ENCODE measurements around the gene STRADB.

Gene STRADB

DNA sequence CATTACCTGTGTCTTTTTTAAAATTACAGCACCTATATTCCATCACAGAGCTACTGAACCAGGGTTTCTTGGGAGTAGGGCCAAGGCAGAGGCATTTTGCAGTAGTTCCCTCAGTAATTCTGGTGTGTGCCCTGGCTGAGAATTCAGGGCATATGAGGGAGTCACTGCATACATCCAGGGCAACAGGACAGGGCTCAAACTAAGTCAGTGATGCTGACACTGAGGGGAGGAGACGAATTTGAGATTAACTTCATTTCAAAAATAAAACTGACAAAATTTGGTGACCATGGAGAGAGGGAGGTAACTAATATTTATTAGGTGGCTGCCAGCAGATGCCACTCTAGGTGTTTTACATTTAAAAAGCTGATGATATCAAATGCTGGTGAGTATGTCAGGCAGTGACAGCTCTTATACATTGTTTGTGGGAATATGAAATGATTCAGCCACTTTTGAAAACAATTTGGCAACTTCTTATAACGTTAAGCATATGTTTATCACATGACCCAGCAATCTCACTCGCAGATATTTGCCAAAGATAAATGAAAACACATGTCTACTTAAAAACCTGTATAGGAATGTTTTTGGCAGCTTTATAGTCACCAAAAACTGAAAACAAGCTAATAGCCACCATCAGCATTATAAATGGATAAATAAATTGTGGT, 20.3 kb downstream of the STRADB start:
- no peaks in the 10 kb centered on the region for H3K9me2 ChIP-seq (replicated peaks; ENCODE audit: insufficient read depth, low read length)
- no peaks in the 10 kb centered on the region for H3K27me3 ChIP-seq (ENCODE audit: low read length)
- H3K27ac ChIP-seq (ENCODE audit: low read depth, low read length), result no peak overlapping the region
- no peak overlapping the region for H2AFZ ChIP-seq (ENCODE audit: low read depth, low read length, severe bottlenecking)
- H3K4me3 ChIP-seq (ENCODE audit: insufficient read depth, low read length, poor library complexity, severe bottlenecking), result no peak overlapping the region
- H3F3A ChIP-seq (ENCODE audit: insufficient read depth), result no peaks in the 10 kb centered on the region
- no peaks in the 10 kb centered on the region for H4K20me1 ChIP-seq (ENCODE audit: low read depth, low read length)
- H3K36me3 ChIP-seq (ENCODE audit: low read length), result no peaks in the 10 kb centered on the region
- H3K9ac ChIP-seq (ENCODE audit: low read length), result no peak overlapping the region
- no peaks in the 10 kb centered on the region for H3K79me2 ChIP-seq (ENCODE audit: insufficient read depth, low read length)
- no peaks in the 10 kb centered on the region for H3K9me3 ChIP-seq (ENCODE audit: insufficient read depth, low read length)
- H3K4me2 ChIP-seq (ENCODE audit: low read depth, low read length, poor library complexity, severe bottlenecking), result no peak overlapping the region
- TF ChIP-seq, protein P1, sequence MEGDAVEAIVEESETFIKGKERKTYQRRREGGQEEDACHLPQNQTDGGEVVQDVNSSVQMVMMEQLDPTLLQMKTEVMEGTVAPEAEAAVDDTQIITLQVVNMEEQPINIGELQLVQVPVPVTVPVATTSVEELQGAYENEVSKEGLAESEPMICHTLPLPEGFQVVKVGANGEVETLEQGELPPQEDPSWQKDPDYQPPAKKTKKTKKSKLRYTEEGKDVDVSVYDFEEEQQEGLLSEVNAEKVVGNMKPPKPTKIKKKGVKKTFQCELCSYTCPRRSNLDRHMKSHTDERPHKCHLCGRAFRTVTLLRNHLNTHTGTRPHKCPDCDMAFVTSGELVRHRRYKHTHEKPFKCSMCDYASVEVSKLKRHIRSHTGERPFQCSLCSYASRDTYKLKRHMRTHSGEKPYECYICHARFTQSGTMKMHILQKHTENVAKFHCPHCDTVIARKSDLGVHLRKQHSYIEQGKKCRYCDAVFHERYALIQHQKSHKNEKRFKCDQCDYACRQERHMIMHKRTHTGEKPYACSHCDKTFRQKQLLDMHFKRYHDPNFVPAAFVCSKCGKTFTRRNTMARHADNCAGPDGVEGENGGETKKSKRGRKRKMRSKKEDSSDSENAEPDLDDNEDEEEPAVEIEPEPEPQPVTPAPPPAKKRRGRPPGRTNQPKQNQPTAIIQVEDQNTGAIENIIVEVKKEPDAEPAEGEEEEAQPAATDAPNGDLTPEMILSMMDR (IDR thresholded peaks at IDR 0.05; ENCODE audit: insufficient read depth, low read length, poor library complexity, severe bottlenecking), result no peak
- TF ChIP-seq EZH2phosphoT487 (conservative IDR thresholded peaks at IDR 0.05; ENCODE audit: low read length), result no peak

GRCh38 chr2:201472411-201472810, 20.9 kb downstream of the STRADB start:
- TF ChIP-seq, protein P1 (IDR thresholded peaks at IDR 0.05; ENCODE audit: insufficient read depth, low read length, poor library complexity, severe bottlenecking), result no peak
- no peak for TF ChIP-seq EZH2phosphoT487 (conservative IDR thresholded peaks at IDR 0.05; ENCODE audit: low read length)
- Histone ChIP-seq H3K79me2 (ENCODE audit: insufficient read depth, low read length) (no peaks in the 10 kb centered on the region), H3F3A (ENCODE audit: insufficient read depth) (no peaks in the 10 kb centered on the region), H3K9ac (ENCODE audit: low read length) (no peak overlapping the region), H3K4me2 (ENCODE audit: low read depth, low read length, poor library complexity, severe bottlenecking) (no peak overlapping the region), H4K20me1 (ENCODE audit: low read depth, low read length) (no peaks in the 10 kb centered on the region), H3K4me3 (ENCODE audit: insufficient read depth, low read length, poor library complexity, severe bottlenecking) (no peak overlapping the region), H2AFZ (ENCODE audit: low read depth, low read length, severe bottlenecking) (no peak overlapping the region), H3K27ac (ENCODE audit: low read depth, low read length) (no peak overlapping the region), H3K36me3 (ENCODE audit: low read length) (no peaks in the 10 kb centered on the region), H3K9me2 (replicated peaks; ENCODE audit: insufficient read depth, low read length) (no peaks in the 10 kb centered on the region), H3K27me3 (ENCODE audit: low read length) (no peaks in the 10 kb centered on the region), H3K9me3 (ENCODE audit: insufficient read depth, low read length) (no peaks in the 10 kb centered on the region)

- no peaks in the 10 kb centered on the region for H4K20me1 ChIP-seq (ENCODE audit: low read depth, low read length)
- no peaks in the 10 kb centered on the region for H3F3A ChIP-seq (ENCODE audit: insufficient read depth)
- H3K27me3 ChIP-seq (ENCODE audit: low read length), result no peaks in the 10 kb centered on the region
- no peaks in the 10 kb centered on the region for H3K9me2 ChIP-seq (replicated peaks; ENCODE audit: insufficient read depth, low read length)
- H3K4me3 ChIP-seq (ENCODE audit: insufficient read depth, low read length, poor library complexity, severe bottlenecking), result no peak overlapping the region
- H3K36me3 ChIP-seq (ENCODE audit: low read length), result no peaks in the 10 kb centered on the region
- H3K79me2 ChIP-seq (ENCODE audit: insufficient read depth, low read length), result no peaks in the 10 kb centered on the region
- H2AFZ ChIP-seq (ENCODE audit: low read depth, low read length, severe bottlenecking), result no peak overlapping the region
- no peak overlapping the region for H3K9ac ChIP-seq (ENCODE audit: low read length)
- H3K9me3 ChIP-seq (ENCODE audit: insufficient read depth, low read length), result no peaks in the 10 kb centered on the region
- TF ChIP-seq, protein P1 (IDR thresholded peaks at IDR 0.05; ENCODE audit: insufficient read depth, low read length, poor library complexity, severe bottlenecking), result no peak
- no peak for TF ChIP-seq EZH2phosphoT487 (conservative IDR thresholded peaks at IDR 0.05; ENCODE audit: low read length)
- H3K27ac ChIP-seq (ENCODE audit: low read depth, low read length), result no peak overlapping the region
- no peak overlapping the region for H3K4me2 ChIP-seq (ENCODE audit: low read depth, low read length, poor library complexity, severe bottlenecking)
Measured at GRCh38 chr2:201482543-201482942, 31.0 kb downstream of the STRADB start.

Data from SU-DHL-6 (cell line).